OCI-LY1 (cell line): ENCODE measurements around the gene PTPRZ1.

Experiments
- H2AFZ ChIP-seq: fragments of 200-600 bp; sonication (generic), shearing (Covaris generic); 2 replicates; pipeline ENCODE4 v1.6.0; 2014; ENCODE audit warnings: antibody characterized with exemption, mild to moderate bottlenecking, low read length
- H3F3A ChIP-seq: fragments of 200-600 bp; sonication (generic), shearing (Covaris generic); 2 replicates; pipeline ENCODE4 v1.6.0; 2014; ENCODE audit warnings: mild to moderate bottlenecking, antibody characterized with exemption, low read length, moderate library complexity; ENCODE audit not compliant: insufficient read depth
- H3K27ac ChIP-seq: fragments of 200-600 bp; sonication (generic); 2 replicates; pipeline ENCODE4 v1.5.1; 2014; ENCODE audit warnings: low read length, mixed run types, mild to moderate bottlenecking, low read depth; ENCODE audit not compliant: poor library complexity, severe bottlenecking
- H3K27me3 ChIP-seq: fragments of 200-600 bp; sonication (generic); 2 replicates; pipeline ENCODE4 v1.6.0; 2014; ENCODE audit warnings: antibody characterized with exemption, mild to moderate bottlenecking, low read length, moderate library complexity; ENCODE audit not compliant: insufficient read depth
- H3K36me3 ChIP-seq: fragments of 200-600 bp; sonication (generic); 2 replicates; pipeline ENCODE4 v1.6.1; 2014; ENCODE audit warnings: mild to moderate bottlenecking, antibody characterized with exemption, low read length, moderate library complexity, mixed read lengths; ENCODE audit not compliant: insufficient read depth
- H3K4me1 ChIP-seq: fragments of 200-600 bp; sonication (generic); 2 replicates; pipeline ENCODE4 v1.5.1; 2014; ENCODE audit warnings: mild to moderate bottlenecking, low read length, moderate library complexity; ENCODE audit not compliant: insufficient read depth, severe bottlenecking
- H3K4me2 ChIP-seq: fragments of 200-600 bp; sonication (generic), shearing (Covaris generic); 2 replicates; pipeline ENCODE4 v1.6.1; 2014; ENCODE audit warnings: low read length
- H3K4me3 ChIP-seq: fragments of 200-600 bp; sonication (generic); 2 replicates; pipeline ENCODE4 v1.5.1; 2014; ENCODE audit warnings: low read length, low read depth, mild to moderate bottlenecking, mixed read lengths; ENCODE audit not compliant: poor library complexity, severe bottlenecking
- H3K79me2 ChIP-seq: fragments of 200-600 bp; shearing (Covaris generic); 2 replicates; pipeline ENCODE4 v1.6.1; 2016; ENCODE audit warnings: mixed run types, low read length, mixed read lengths; ENCODE audit not compliant: insufficient read depth
- H3K9ac ChIP-seq: fragments of 200-600 bp; sonication (generic), shearing (Covaris generic); 2 replicates; pipeline ENCODE4 v1.6.1; 2014; ENCODE audit warnings: mild to moderate bottlenecking, low read length, mixed read lengths
- H3K9me2 ChIP-seq: fragments of 200-600 bp; sonication (generic), shearing (Covaris generic); 2 replicates; pipeline ENCODE4 v1.6.1; 2014; ENCODE audit warnings: low read depth, mild to moderate bottlenecking, low read length, mixed read lengths
- H3K9me3 ChIP-seq: fragments of 200-600 bp; shearing (Covaris generic); 2 replicates; pipeline ENCODE4 v1.6.1; 2014; ENCODE audit warnings: low read length, mixed read lengths
- H4K20me1 ChIP-seq: fragments of 200-600 bp; sonication (generic), shearing (Covaris generic); 2 replicates; pipeline ENCODE4 v1.6.0; 2016; ENCODE audit warnings: mild to moderate bottlenecking, low read length; ENCODE audit not compliant: insufficient read depth
- CTCF ChIP-seq: fragments of 200-600 bp; sonication (generic), shearing (Covaris generic); IDR thresholded peaks from 2 replicates; pipeline ENCODE4 v1.5.1; 2017; ENCODE audit warnings: mild to moderate bottlenecking, antibody characterized with exemption, low read length, moderate library complexity, mixed read lengths
- EZH2 ChIP-seq: fragments of 200-600 bp; sonication (generic), shearing (Covaris generic); IDR thresholded peaks from 2 replicates; pipeline ENCODE4 v1.8.0; 2017; ENCODE audit warnings: borderline replicate concordance, mixed run types, mild to moderate bottlenecking, antibody characterized with exemption, low read length, moderate library complexity, mixed read lengths

The PTPRZ1 gene

GRCh38 chr7:122038134-122038533 lies 165.2 kb downstream of the PTPRZ1 start:
- H3F3A ChIP-seq: no peaks in the 10 kb centered on the region
- no peaks in the 10 kb centered on the region for H4K20me1 ChIP-seq
- H3K79me2 ChIP-seq: no peaks in the 10 kb centered on the region
- no peak overlapping the region for H3K9ac ChIP-seq
- H3K4me1 ChIP-seq: no peaks in the 10 kb centered on the region
- H3K4me3 ChIP-seq: no peak overlapping the region
- H3K9me3 ChIP-seq: no peaks in the 10 kb centered on the region
- no peaks in the 10 kb centered on the region for H3K27me3 ChIP-seq
- H2AFZ ChIP-seq: no peak overlapping the region
- no peak overlapping the region for H3K4me2 ChIP-seq
- TF ChIP-seq EZH2 (no peak), CTCF (no peak)
- H3K9me2 ChIP-seq: no peaks in the 10 kb centered on the region
- H3K27ac ChIP-seq: no peak overlapping the region
- no peaks in the 10 kb centered on the region for H3K36me3 ChIP-seq

- no peaks in the 10 kb centered on the region for H3K27me3 ChIP-seq
- no peak overlapping the region for H2AFZ ChIP-seq
- H4K20me1 ChIP-seq: no peaks in the 10 kb centered on the region
- no peaks in the 10 kb centered on the region for H3K79me2 ChIP-seq
- H3F3A ChIP-seq: no peaks in the 10 kb centered on the region
- no peak overlapping the region for H3K4me3 ChIP-seq
- no peaks in the 10 kb centered on the region for H3K4me1 ChIP-seq
- H3K9ac ChIP-seq: no peak overlapping the region
- no peaks in the 10 kb centered on the region for H3K9me2 ChIP-seq
- TF ChIP-seq CTCF: no peak
- no peak for TF ChIP-seq EZH2
- no peaks in the 10 kb centered on the region for H3K9me3 ChIP-seq
- H3K36me3 ChIP-seq: no peaks in the 10 kb centered on the region
- no peak overlapping the region for H3K27ac ChIP-seq
- H3K4me2 ChIP-seq: no peak overlapping the region
Measured at GRCh38 chr7:122038904-122039303, 165.9 kb downstream of the PTPRZ1 start.

GRCh38 chr7:122040147-122040546 lies 167.2 kb downstream of the PTPRZ1 start:
- Histone ChIP-seq H3K27ac (no peak overlapping the region), H3K9ac (no peak overlapping the region), H3K4me1 (no peaks in the 10 kb centered on the region), H2AFZ (no peak overlapping the region), H3K36me3 (no peaks in the 10 kb centered on the region), H3K9me3 (no peaks in the 10 kb centered on the region), H4K20me1 (no peaks in the 10 kb centered on the region), H3K9me2 (no peaks in the 10 kb centered on the region), H3K4me3 (no peak overlapping the region), H3K4me2 (no peak overlapping the region), H3K79me2 (no peaks in the 10 kb centered on the region), H3F3A (no peaks in the 10 kb centered on the region), H3K27me3 (no peaks in the 10 kb centered on the region)
- TF ChIP-seq CTCF (no peak), EZH2 (no peak)
